Measurements from ENCODE around the gene ATG3. TPM values are rescaled to one million over a fixed set of nuclear protein-coding genes. Genes with fewer than 3 reads are reported as not detected.
"Not testable (repeated sequence)": the region's sequence is repeated elsewhere in the genome, so short reads cannot be mapped to it uniquely, and the experiment has no call there.

Gene ATG3
- total RNA-seq, 4 donors from 2014 or later: 41.1 to 61.2 (median 49.4) TPM

DNA sequence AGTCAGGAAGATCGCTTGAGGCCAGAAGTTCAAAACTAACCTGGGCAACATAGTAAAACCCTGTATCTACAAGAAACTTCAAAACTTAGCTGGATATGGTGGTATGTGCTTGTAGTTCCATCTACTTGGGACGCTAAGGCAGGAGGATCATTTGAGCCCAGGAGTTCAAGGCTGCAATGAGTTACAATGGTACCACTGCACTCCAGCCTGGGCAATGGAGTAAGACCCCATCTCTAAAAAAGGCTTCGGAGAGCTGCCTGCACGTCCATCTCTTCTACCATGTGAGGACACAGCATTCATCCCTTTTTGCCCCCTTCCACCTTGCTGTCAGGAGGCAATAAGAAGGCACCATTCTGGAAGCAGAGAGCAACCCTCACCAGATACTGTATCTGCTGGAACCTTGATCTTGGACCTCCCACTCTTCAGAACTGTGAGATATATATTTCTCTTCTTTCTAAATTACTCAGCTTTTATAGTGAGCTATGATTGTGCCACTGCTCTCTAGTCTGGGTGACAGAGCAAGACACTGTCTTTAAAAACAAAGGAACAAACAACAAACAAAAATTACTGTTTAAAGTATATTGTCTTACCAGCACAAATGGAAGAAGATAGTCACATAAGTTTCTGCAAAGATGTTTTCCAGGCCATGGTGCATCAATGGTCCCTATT is 58.3 kb downstream of the ATG3 start:
- intact Hi-C loops (cut with DNase I; ENCODE audit: low total_unique reads): no loop called here
- WGBS, 2 donors: 92 to 93% methylated on average over 4 of the region's 4 CpGs
- H3K4me3 ChIP-seq (ENCODE audit: low read depth, poor library complexity, severe bottlenecking): no peak overlapping the region
- TF ChIP-seq POLR2A (IDR thresholded peaks at IDR 0.05): no peak
- TF ChIP-seq, protein P1, sequence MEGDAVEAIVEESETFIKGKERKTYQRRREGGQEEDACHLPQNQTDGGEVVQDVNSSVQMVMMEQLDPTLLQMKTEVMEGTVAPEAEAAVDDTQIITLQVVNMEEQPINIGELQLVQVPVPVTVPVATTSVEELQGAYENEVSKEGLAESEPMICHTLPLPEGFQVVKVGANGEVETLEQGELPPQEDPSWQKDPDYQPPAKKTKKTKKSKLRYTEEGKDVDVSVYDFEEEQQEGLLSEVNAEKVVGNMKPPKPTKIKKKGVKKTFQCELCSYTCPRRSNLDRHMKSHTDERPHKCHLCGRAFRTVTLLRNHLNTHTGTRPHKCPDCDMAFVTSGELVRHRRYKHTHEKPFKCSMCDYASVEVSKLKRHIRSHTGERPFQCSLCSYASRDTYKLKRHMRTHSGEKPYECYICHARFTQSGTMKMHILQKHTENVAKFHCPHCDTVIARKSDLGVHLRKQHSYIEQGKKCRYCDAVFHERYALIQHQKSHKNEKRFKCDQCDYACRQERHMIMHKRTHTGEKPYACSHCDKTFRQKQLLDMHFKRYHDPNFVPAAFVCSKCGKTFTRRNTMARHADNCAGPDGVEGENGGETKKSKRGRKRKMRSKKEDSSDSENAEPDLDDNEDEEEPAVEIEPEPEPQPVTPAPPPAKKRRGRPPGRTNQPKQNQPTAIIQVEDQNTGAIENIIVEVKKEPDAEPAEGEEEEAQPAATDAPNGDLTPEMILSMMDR (IDR thresholded peaks at IDR 0.05): no peak
- no peak for DNase-seq (ENCODE audit: low spot score in 2 of 2)

DNA sequence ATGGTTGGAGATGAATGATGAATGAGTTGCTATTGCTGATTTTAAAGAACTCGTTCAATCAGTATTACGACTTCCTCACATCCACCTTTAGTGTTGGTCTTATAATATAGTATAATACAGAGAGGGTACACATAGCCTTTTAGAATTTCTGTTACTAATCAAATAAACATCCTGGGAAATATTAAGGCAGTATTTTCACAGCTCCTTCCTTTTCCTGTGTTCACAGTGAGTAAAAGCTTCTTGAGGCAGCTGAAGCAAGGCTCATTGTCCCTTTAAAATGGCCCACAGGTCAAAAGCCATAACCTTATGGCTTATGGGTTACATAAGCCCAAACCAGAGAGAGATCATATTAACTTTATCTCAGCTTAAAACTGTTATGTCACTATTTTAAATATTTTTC is 61.1 kb downstream of the ATG3 start:
- DNase-seq (ENCODE audit: low spot score in 2 of 2): no peak
- no peak overlapping the region for H3K4me3 ChIP-seq (ENCODE audit: low read depth, poor library complexity, severe bottlenecking)
- intact Hi-C loops (cut with DNase I; ENCODE audit: low total_unique reads): no loop called here
- WGBS, 2 donors: 79 to 84% methylated on average over 2 of the region's 2 CpGs
- TF ChIP-seq POLR2A (IDR thresholded peaks at IDR 0.05): no peak
- TF ChIP-seq, protein P1 (IDR thresholded peaks at IDR 0.05): no peak

DNA sequence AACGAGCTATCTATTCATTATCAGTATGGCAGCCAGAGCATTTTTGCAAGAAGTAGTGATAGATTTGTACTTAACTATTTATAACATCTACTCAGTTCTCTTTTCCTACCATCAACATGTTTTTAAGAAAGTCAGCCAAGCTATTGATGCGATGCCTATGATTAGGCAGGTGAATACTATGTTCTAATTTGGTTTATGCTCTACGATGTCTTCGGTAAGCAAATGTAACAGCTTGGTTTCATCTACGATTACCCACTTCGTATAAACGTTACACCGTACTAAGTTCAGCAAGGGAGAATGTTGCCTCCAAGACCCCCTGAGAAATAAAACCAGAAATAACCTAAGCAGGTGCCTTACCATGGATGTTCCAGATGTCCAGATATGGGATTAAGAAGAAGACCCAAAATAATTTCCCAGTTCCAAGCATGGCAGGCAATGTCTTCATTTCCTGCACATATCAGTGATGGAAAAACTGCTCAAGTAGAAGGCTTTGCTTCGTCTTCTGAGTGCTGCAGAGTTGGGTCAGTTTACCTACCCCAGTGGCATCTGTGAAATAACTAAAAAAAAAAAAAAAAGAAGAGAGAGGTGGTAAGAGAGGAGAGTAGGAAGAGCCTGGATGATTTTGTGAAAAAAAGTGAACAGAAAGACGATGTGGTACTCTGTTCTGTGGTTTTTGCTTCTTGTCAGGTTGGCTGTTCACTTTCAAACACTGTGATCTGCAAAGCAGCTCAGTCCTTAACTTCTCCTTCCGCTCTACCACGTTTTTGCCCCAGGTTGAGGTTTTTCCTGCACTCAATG is 62.6 kb downstream of the ATG3 start, which contains the start of gene BTLA:
Gene BTLA, minus strand, starts transcription at position 559 of the 798 bp plus-strand sequence. Its CDS starts 114 bp downstream, at position 445.
- H3K4me3 ChIP-seq (ENCODE audit: low read depth, poor library complexity, severe bottlenecking): no peak within 1 kb of the TSS
- WGBS, 2 donors: 84% methylated on average over 12 of the region's 12 CpGs
- intact Hi-C loops (cut with DNase I; ENCODE audit: low total_unique reads): no loop called here
- DNase-seq (ENCODE audit: low spot score in 2 of 2): no peak
- TF ChIP-seq, protein P1 (IDR thresholded peaks at IDR 0.05): no peak
- no peak for TF ChIP-seq POLR2A (IDR thresholded peaks at IDR 0.05)

DNA sequence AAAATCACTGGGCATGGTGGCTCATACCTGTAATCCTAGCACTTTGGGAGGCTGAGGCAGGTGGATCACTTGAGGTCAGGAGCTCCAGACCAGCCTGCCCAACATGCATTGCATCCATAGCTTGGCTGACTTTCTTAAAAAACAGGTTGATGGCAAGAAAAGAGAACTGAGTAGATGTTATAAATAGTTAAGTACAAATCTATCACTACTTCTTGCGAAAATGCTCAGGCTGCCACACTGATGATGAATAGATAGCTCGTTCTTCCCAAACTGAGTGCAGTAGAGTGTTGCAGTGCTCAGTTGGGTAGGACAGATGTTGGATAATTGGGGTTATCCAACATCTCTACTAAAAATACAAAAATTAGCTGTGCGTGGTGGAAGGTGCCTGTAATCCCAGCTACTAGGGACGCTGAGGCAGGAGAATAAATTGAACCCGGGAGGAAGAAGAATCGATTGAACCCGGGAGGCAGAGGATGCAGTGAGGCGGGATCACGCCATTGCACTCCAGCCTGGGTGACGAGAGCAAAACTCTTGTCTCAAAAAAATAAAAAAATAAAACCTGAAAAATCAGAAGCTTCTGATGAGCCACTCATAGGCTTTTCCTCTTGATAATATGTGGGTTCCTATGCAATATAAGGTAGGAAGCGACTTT is 63.7 kb downstream of the ATG3 start:
- intact Hi-C loops (cut with DNase I; ENCODE audit: low total_unique reads): no loop called here
- DNase-seq (ENCODE audit: low spot score in 2 of 2): no peak
- H3K4me3 ChIP-seq (ENCODE audit: low read depth, poor library complexity, severe bottlenecking): no peak overlapping the region
- 91 to 95% methylated on average over 11 of the region's 11 CpGs for WGBS, 2 donors
- TF ChIP-seq, protein P1 (IDR thresholded peaks at IDR 0.05): no peak
- TF ChIP-seq POLR2A (IDR thresholded peaks at IDR 0.05): no peak

DNA sequence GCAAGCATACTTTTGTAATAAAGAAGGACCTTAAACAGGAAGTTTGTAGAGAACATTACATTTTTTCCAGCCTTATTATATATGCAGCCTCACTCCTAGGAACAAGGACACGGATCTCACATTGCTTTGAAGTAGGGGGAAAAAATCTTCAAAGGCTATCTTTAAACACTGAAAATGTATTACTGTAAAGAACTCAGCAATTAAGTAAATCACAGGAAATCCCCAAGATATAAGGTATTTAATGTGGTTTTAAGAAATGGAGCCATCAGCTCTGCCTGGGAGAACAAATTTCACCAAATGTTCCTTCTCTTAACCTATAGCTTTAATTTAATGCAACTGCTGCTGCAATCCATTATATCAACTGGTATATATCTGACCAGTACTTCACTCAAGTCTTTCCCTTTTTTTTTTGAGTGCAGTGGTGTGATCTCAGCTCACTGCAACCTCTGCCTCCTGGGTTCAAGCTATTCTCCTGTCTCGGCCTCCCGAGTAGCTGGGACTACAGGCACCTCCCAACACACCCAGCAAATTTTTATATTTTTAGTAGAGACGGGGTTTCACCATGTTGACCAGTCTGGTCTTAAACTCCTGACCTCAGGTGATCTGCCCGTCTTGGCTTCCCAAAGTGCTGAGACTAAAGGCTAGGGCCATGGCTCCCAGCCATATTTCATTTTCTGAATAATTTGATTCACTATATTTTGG is 65.2 kb downstream of the ATG3 start:
- intact Hi-C loops (cut with DNase I; ENCODE audit: low total_unique reads): no loop called here
- TF ChIP-seq, protein P1 (IDR thresholded peaks at IDR 0.05): no peak
- TF ChIP-seq POLR2A (IDR thresholded peaks at IDR 0.05): no peak
- no peak overlapping the region for H3K4me3 ChIP-seq (ENCODE audit: low read depth, poor library complexity, severe bottlenecking)
- 68 to 76% methylated on average over 5 of the region's 5 CpGs for WGBS, 2 donors
- no peak for DNase-seq (ENCODE audit: low spot score in 2 of 2)

DNA sequence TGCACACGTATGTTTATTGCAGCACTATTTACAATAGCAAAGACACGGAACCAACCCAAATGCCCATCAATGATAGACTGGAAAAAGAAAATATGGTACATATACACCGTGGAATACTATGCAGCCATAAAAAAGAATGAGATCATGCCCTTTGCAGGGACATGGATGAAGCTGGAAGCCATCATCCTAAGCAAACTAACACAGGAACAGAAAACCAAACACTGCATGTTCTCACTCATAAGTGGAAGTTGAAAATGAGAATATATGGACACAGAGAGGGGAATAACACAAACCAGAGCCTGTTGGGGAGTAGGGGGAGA is 67.4 kb downstream of the ATG3 start:
- H3K4me3 ChIP-seq (ENCODE audit: low read depth, poor library complexity, severe bottlenecking); DNase-seq (ENCODE audit: low spot score in 2 of 2); intact Hi-C loops (cut with DNase I; ENCODE audit: low total_unique reads): not testable (repeated sequence)
- WGBS, 2 donors: 96 to 98% methylated on average over 3 of the region's 3 CpGs
